Chondrocyte (in vitro differentiated cells): ENCODE measurements around the gene HIKESHI. TPM values are rescaled to one million over a fixed set of nuclear protein-coding genes. Genes with fewer than 3 reads are reported as not detected.
A peak's percentile ranks its signal among the peaks of the same experiment; 100 is the strongest.

ENCODE experiments used
- DNase-seq: peaks from one replicate; pipeline ENCODE4 v3.0.0; 2021; ENCODE audit warnings: mixed read lengths, low spot score
- H3K27ac Mint-ChIP-seq: one replicate; pipeline ENCODE4 v1.8.0; 2021; ENCODE audit warnings: mild to moderate bottlenecking, moderate library complexity, mixed read lengths; ENCODE audit not compliant: unreplicated experiment
- H3K27me3 Mint-ChIP-seq: 2 replicates; pipeline ENCODE4 v1.8.0; 2021; ENCODE audit warnings: low read depth, mixed read lengths
- H3K36me3 Mint-ChIP-seq: 2 replicates; pipeline ENCODE4 v1.8.0; 2021; ENCODE audit warnings: low read depth, mixed read lengths
- H3K4me1 Mint-ChIP-seq: 2 replicates; pipeline ENCODE4 v1.8.0; 2021; ENCODE audit warnings: low read depth, mild to moderate bottlenecking, mixed read lengths
- H3K4me3 Mint-ChIP-seq: one replicate; pipeline ENCODE4 v1.8.0; 2021; ENCODE audit warnings: mild to moderate bottlenecking, moderate library complexity, mixed read lengths; ENCODE audit not compliant: unreplicated experiment
- H3K9me3 Mint-ChIP-seq: 2 replicates; pipeline ENCODE4 v1.8.0; 2021; ENCODE audit warnings: low read depth, mixed read lengths
- CTCF ChIP-seq: fragments of 200-600 bp; sonication (generic); IDR thresholded peaks from 2 replicates; pipeline ENCODE4 v1.5.0; 2021; ENCODE audit warnings: antibody characterized with exemption, mild to moderate bottlenecking, moderate library complexity
- total RNA-seq: library from RNA; stranded (reverse); gene quantifications from 3 replicates; pipeline ENCODE4 v1.2.1, GENCODE V29; 2021

The HIKESHI gene
- total RNA-seq, 1 donor from 2014 or later = 34.5 TPM

- H3K27ac Mint-ChIP-seq = no peak overlapping the region
These were observed 27.5 kb upstream of the HIKESHI start for GRCh38 chr11:86274503-86274902.

GRCh38 chr11:86274999-86275398 lies 27.0 kb upstream of the HIKESHI start:
- H3K4me3 Mint-ChIP-seq = no peak overlapping the region
- no peaks in the 10 kb centered on the region for H3K4me1 Mint-ChIP-seq
- H3K36me3 Mint-ChIP-seq = peaks cover 27% of the 10 kb centered on the region
- no peak overlapping the region for H3K27ac Mint-ChIP-seq
- H3K9me3 Mint-ChIP-seq = no peaks in the 10 kb centered on the region
- TF ChIP-seq CTCF = no peak
- no peak for DNase-seq
- no peaks in the 10 kb centered on the region for H3K27me3 Mint-ChIP-seq

More at GRCh38 chr11:86274503-86274902, 27.5 kb upstream of the HIKESHI start:
- Mint-ChIP-seq H3K27me3 (no peaks in the 10 kb centered on the region), H3K4me1 (no peaks in the 10 kb centered on the region), H3K4me3 (no peak overlapping the region), H3K9me3 (no peaks in the 10 kb centered on the region), H3K36me3 (peaks cover 27% of the 10 kb centered on the region)
- peak; percentile 36 for TF ChIP-seq CTCF
- DNase-seq = no peak

- Mint-ChIP-seq H3K27ac (no peak overlapping the region), H3K9me3 (no peaks in the 10 kb centered on the region), H3K4me3 (no peak overlapping the region)
These were observed 26.3 kb upstream of the HIKESHI start for GRCh38 chr11:86275493-86276370.

GRCh38 chr11:86277741-86278140 lies 24.3 kb upstream of the HIKESHI start:
- H3K4me3 Mint-ChIP-seq = no peak overlapping the region
- H3K36me3 Mint-ChIP-seq = peaks cover 21% of the 10 kb centered on the region
- no peak for DNase-seq
- H3K4me1 Mint-ChIP-seq = no peaks in the 10 kb centered on the region
- no peak overlapping the region for H3K27ac Mint-ChIP-seq
- no peak for TF ChIP-seq CTCF
- H3K9me3 Mint-ChIP-seq = no peaks in the 10 kb centered on the region
- no peaks in the 10 kb centered on the region for H3K27me3 Mint-ChIP-seq

More at GRCh38 chr11:86275493-86276370, 26.3 kb upstream of the HIKESHI start:
- Mint-ChIP-seq H3K27me3 (no peaks in the 10 kb centered on the region), H3K4me1 (no peaks in the 10 kb centered on the region), H3K36me3 (peaks cover 24% of the 10 kb centered on the region)
- TF ChIP-seq CTCF = peak; percentile 18
- DNase-seq = no peak

GRCh38 chr11:86278226-86278625 lies 23.8 kb upstream of the HIKESHI start:
- H3K27ac Mint-ChIP-seq = no peak overlapping the region
- H3K4me3 Mint-ChIP-seq = no peak overlapping the region
- H3K27me3 Mint-ChIP-seq = no peaks in the 10 kb centered on the region
- no peak for DNase-seq
- H3K36me3 Mint-ChIP-seq = peaks cover 21% of the 10 kb centered on the region
- no peak for TF ChIP-seq CTCF
- H3K4me1 Mint-ChIP-seq = no peaks in the 10 kb centered on the region
- no peaks in the 10 kb centered on the region for H3K9me3 Mint-ChIP-seq
